Neural cell (in vitro differentiated cells): ENCODE data around the gene SSBP4.

Source experiments
- CTCF ChIP-seq: fragments of 450-650 bp; IDR thresholded peaks from 2 replicates; pipeline ENCODE4 v1.5.1; 2014; ENCODE audit warnings: antibody characterized with exemption, mild to moderate bottlenecking, moderate library complexity; ENCODE audit not compliant: poor library complexity, severe bottlenecking
- EP300 ChIP-seq: fragments of 450-650 bp; conservative IDR thresholded peaks from 2 replicates; pipeline ENCODE4 v1.6.1; 2014; ENCODE audit warnings: antibody characterized with exemption, mild to moderate bottlenecking, moderate library complexity; ENCODE audit not compliant: poor library complexity, severe bottlenecking
- EZH2 ChIP-seq: fragments of 200-600, 300-800 bp; shearing (Covaris generic), sonication (generic); IDR thresholded peaks from 2 replicates; pipeline ENCODE4 v1.6.1; 2014; ENCODE audit warnings: antibody characterized with exemption, low read length, borderline replicate concordance, mild to moderate bottlenecking; ENCODE audit not compliant: insufficient read depth, poor library complexity, severe bottlenecking
- MXI1 ChIP-seq: fragments of 450-650 bp; conservative IDR thresholded peaks from 2 replicates; pipeline ENCODE4 v1.6.1; 2014; ENCODE audit warnings: antibody characterized with exemption, mild to moderate bottlenecking; ENCODE audit not compliant: poor library complexity, severe bottlenecking
- POLR2AphosphoS5 ChIP-seq: IDR thresholded peaks from 2 replicates; pipeline ENCODE4 v1.6.1; 2012
- RAD21 ChIP-seq: fragments of 450-650 bp; conservative IDR thresholded peaks from 2 replicates; pipeline ENCODE4 v1.6.1; 2014; ENCODE audit warnings: antibody characterized with exemption, mild to moderate bottlenecking, moderate library complexity
- REST ChIP-seq: IDR thresholded peaks from 2 replicates; pipeline ENCODE4 v1.6.1; 2012; ENCODE audit warnings: borderline replicate concordance

GRCh38 chr19:18427743-18428113 is 8.5 kb downstream of the SSBP4 start:
- TF ChIP-seq RAD21 (no peak), MXI1 (no peak), CTCF (no peak), EZH2 (no peak), EP300 (no peak), REST (no peak), POLR2AphosphoS5 (no peak)
